ENCODE measurements around the gene MYH3.

DNA sequence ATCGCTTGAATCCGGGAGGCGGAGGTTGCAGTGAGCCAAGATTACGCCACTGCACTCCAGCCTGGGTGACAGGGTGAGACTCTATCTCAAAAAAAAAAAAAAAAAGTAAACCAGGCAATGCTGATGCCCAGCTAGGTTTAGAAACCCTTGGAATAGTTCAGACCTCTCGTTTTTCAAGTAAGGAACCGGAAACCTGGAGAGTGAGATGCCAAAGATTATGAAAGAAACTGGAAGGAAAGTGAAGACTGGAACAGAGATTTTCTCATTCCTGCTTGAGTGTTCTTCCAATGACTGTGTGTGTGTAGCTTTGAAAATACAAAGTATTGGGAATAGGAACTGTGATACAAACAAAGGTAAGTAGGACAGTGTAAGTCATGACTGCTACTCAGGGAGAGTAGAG, 35.7 kb downstream of the MYH3 start:
- TF ChIP-seq, protein P1, sequence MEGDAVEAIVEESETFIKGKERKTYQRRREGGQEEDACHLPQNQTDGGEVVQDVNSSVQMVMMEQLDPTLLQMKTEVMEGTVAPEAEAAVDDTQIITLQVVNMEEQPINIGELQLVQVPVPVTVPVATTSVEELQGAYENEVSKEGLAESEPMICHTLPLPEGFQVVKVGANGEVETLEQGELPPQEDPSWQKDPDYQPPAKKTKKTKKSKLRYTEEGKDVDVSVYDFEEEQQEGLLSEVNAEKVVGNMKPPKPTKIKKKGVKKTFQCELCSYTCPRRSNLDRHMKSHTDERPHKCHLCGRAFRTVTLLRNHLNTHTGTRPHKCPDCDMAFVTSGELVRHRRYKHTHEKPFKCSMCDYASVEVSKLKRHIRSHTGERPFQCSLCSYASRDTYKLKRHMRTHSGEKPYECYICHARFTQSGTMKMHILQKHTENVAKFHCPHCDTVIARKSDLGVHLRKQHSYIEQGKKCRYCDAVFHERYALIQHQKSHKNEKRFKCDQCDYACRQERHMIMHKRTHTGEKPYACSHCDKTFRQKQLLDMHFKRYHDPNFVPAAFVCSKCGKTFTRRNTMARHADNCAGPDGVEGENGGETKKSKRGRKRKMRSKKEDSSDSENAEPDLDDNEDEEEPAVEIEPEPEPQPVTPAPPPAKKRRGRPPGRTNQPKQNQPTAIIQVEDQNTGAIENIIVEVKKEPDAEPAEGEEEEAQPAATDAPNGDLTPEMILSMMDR (IDR thresholded peaks at IDR 0.05; ENCODE audit: low read depth, low read length) = no peak
- TF ChIP-seq EZH2phosphoT487 (IDR thresholded peaks at IDR 0.05; ENCODE audit: low read depth) = no peak
